NCI-H1436 (cell line): ENCODE measurements around the gene CFAP74.

ENCODE experiments used
- DNase-seq: peaks from one replicate; lab custom pipeline; 2025; lab: John Stamatoyannopoulos, UW

The CFAP74 gene

DNA sequence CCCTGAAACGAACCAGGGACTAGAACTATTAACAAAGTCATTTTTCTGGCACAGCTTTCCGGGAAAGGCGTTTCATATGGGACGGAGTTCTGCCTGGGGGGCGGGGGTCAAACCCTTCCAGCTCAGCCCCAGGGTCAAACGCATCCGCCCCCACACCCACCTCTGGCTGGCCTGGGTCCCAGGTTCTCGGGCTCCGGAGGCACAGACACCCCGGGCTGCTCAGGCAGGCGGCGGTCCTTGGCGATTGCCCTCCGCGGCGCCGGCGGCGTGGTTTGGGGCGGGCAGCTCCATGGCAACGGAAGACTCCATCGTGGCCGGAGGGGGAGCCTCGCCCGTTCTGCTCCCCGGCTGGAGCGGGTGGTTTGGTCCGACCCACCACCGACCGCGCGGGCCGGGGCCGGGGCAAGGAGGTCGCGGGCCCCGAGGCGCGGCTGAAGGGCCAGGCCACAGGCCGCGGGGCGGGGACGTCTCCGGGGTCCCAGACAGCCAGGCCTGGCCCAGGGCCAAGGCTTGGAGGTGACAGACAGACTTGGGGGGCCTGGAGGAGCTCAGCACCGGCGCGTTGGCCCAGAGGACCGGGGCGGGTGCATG, at the start of gene CFAP74:
Gene CFAP74 (minus strand): TSS at position 246 of the 591 bp plus-strand sequence. CDS start 12,830 bp downstream, outside the sequence.
- DNase-seq = peak; percentile 42

DNA sequence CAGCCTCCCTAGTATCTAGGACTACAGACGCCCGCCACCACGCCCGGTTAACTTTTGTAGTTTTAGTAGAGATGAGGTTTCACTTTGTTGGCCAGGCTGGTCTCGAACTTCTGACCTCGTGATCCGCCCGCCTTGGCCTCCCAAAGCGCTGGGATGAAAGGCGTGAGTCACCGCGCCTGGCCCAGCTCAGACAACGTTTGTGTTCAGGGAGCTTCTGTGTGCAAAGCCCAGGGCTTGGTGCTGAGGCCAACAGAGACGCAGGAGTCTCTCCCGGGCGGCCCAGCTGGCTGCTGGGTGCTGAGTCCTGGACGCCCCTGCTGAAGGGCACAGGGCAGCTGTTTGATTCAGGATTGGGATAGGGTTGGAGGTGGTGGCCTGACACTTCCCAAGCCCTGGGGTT, 49.6 kb upstream of the CFAP74 start:
- no peak for DNase-seq

DNA sequence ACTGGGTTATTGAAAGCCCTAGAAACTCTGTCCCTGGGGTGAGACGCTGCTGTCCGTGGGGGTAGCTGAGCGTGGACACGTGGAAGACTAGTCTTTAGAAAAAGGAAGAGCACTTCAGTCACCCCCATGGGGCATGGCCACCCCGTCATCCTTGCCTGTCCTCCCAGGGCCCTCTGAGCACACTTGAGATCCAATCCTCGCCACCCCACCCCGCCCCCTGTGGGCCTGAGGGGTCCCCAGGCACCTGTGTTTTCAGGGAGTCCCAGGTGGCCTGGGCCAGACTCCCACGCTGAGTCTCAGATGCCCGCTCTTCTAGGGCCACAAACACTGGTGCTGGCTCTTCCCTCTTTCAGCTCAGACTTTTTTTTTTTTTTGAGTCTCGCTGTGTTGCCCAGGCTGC, 49.2 kb upstream of the CFAP74 start:
- no peak for DNase-seq

- DNase-seq = no peak
These were observed 48.6 kb upstream of the CFAP74 start for GRCh38 chr1:2052054-2052679.

- DNase-seq = no peak
These were observed 47.5 kb upstream of the CFAP74 start for GRCh38 chr1:2050793-2051682.

- DNase-seq = no peak
These were observed 46.8 kb upstream of the CFAP74 start for GRCh38 chr1:2050461-2050792.

GRCh38 chr1:2049718-2050431, 46.3 kb upstream of the CFAP74 start, which contains the start of gene PRKCZ:
TSS of gene PRKCZ (plus strand) at chr1:2050411. CDS start at chr1:2050631, 220 bp downstream.
- peak; percentile 91 for DNase-seq

DNA sequence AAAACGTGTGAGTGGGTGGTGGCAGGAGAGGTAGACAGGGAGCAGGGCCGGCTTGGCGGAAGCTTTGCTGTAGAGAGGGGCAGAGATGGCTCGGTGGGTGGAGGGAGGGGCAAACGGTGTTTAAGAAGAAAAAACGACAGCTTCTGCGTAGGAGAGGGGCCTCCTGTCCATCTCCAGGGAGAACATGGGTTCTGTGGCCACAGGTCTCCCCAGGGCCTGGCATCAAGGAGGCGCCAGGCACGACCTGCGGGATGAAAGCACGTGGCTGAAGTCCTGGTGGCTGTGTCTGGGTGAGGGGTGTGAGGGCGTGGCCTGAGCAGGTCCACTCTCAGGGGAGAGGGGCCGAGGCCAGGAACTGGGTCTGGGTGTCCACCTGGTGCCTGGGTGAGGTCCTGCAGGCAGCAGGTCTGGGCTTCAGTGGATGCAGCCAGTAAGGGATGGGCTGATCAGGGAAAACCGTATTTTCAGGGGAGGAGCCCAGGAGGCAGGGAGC, 45.7 kb upstream of the CFAP74 start:
- peak; percentile 18 for DNase-seq

DNA sequence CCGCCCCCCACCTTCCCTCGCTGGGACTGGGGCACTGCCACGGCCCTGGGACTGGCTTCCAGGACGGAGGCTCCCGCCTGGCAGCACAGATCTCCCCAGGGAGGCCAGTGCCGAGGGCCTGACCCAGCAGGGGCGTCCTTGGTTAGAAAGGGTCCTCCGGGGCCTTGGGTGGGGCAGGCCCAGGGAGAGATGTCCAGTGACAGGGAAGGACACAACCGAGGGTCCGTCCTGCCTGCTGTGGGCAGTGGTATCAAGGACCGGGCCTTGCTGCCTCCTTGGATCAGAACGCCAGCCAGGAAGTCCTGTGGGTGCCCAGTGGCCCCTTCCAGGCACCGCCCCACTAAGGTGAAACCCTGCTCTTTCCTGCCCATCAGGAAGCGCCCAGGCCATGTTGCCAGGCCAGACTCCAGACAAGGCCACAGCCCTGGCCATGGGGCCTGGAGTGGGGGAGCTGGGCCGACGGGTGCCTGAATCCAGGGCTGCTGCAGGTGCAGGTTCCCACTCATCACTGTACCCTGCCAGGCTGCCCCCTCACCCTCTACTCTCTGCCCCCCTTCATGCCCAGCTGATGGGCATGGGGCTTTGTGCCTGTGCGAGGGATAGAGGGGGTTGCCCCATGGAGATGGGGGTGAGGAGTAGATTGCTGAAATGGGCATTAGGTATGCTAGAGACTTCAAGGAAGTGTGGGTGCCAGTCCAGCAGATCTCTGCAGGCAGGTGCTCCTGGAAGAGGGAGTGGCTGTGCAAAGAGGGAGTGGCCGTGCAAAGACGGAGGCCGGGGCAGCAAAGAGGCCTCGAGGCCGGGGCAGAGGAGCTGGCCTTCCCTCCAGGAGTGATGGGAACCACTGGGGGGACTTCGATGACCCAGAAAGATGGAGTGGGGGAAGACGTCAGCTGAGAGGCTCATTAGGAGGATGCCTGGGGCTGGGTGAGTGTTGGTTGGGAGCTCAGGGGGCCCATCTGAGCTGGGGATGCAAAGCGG, 44.5 kb upstream of the CFAP74 start:
- DNase-seq = no peak

DNA sequence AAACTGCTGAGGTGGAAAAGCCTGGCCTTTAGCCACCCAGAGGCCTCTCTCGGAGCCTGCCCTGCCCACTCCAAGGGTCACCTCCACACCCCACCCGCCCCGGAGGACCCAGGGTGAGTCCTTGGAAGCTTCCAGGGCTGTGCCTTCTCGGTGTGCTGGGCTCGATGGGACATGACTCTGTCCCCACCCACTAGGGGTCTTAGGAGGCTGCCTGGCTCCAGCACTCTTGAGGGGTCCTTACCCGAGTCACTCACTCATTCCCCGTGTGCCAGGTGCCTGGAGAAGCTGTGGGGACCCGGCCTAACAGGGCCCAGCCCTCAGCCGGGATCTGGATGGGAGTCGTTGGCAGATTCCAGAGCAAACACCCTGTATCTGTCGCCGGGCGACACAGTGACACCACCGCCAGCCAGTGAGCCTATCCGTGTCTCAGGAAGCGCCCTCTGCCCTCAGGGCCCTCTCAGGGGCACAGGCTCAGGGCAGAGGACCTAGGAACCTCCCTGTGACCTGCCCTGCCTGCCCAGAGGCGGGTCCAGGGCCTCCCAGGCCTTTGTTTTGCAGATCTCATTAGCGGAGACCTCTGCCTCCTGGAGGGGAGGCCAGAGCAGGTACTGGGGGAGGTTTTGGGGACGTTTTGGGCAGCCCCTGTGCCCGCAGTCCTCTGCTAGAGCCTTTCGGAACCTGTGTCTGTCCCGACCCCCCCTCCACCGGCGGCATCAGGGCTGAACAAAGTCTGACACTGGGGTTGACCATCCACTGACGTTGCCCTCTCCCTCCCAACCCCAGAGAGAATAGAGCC, 43.6 kb upstream of the CFAP74 start:
- no peak for DNase-seq

GRCh38 chr1:2046174-2046917, 42.8 kb upstream of the CFAP74 start:
- peak; percentile 2 for DNase-seq

- DNase-seq = no peak
These were observed 42.0 kb upstream of the CFAP74 start for GRCh38 chr1:2045468-2046173.

- peak; percentile 42 for DNase-seq
These were observed 41.1 kb upstream of the CFAP74 start for GRCh38 chr1:2044510-2045319.

GRCh38 chr1:2043886-2044285, 40.3 kb upstream of the CFAP74 start:
- DNase-seq = no peak

DNA sequence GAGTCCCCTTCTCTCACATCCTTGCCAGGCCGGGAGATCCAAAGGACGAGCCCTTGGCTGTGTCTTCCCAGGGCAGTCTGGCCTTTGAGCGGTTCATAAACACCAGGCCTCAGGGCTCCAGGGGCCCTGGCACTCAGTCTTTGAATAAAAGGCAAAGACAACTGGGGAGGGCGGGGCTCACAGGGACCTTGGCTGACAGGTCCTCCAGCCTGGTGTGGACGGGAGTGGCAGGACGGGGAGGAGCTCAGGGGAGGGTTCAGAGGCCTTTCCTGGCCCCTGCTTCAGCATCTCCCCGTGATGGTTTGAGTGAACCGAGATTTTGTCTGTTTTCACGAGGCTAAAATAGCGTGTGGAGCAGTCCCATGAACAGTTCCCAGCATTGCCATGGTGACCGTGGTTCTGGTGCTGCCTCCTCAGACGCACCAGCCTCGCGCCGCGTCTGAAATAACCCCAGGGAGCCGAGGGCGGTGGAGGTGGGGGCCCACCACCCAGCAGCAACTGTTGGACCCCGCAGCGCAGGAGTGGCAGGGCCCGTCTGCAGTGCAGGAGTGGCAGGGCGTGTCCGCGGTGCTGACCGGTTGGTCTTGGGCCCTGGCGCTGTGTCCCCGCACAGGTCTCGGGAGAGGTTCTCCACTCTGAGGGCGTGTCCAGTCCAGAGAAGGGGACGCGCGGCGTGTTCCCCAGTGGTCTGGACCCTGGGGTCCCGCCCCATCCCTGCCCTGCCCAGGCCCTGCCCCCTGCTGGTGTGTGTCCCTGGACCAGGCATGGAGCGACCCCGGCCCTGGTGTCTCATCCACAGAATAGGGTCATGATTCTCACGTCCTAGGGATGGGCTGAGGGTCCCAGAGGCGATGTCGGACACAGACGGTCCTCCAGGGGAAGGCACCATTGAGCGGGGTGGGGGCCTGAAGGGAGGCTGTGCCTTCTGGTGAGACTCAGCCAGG, 39.5 kb upstream of the CFAP74 start:
- DNase-seq = no peak

DNA sequence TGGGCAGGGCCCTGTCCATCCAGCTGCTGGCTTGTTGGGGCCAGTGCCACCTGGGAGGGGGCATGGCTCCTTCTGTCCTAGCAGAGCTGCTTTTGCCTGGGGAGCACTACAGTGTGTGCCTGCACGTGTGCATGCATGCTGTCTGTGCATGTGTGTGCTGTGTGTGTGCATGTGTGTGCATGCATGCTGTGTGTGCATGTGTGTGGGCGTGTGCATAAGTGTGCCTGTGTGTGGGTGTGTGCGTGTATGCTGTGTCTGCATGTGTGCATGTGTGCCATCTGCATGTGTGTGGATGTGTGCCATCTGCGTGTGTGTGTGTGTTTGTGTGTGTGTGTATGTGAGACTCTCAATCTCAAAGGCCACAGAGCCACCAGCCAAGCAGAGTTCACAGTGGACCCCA, 38.3 kb upstream of the CFAP74 start:
- no peak for DNase-seq

- no peak for DNase-seq
These were observed 37.7 kb upstream of the CFAP74 start for GRCh38 chr1:2041305-2041704.
